ENCODE data around the gene NEDD4.
"Not testable (repeated sequence)": the region's sequence is repeated elsewhere in the genome, so short reads cannot be mapped to it uniquely, and the experiment has no call there.

NEDD4 gene

DNA sequence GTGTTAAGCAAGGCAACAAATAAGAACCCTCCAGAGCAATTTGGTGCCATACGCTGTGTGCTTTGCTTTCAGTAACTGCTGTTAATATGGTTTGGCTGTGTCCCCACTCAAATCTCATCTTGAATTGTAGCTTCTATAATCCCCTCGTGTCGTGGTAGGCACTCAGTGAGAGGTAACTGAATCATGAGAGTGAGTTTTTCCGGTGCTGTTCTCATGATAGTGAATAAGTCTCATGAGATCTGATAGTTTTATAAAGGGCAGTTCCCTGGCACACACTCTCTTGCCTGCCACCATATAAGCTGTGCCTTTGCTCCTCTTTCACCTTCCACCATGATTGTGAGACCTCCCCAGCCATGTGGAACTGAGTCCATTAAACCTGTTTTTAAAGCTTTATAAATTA, 125.1 kb downstream of the NEDD4 start:
- DNase-seq (ENCODE audit: low read depth, low spot score); H3K9me3 ChIP-seq (ENCODE audit: control insufficient read depth, insufficient read depth, low read length); H3K27me3 ChIP-seq (ENCODE audit: control insufficient read depth, insufficient read depth, low read length); H3K27ac ChIP-seq (ENCODE audit: low read length); H3K4me3 ChIP-seq (ENCODE audit: low read length); H3K4me1 ChIP-seq (ENCODE audit: control insufficient read depth, insufficient read depth, low read length); H3K36me3 ChIP-seq (ENCODE audit: control insufficient read depth, insufficient read depth, low read length): not testable (repeated sequence)
- no CpG with 5 or more reads among the region's 4 CpGs for WGBS (ENCODE audit: insufficient coverage, insufficient read length)

DNA sequence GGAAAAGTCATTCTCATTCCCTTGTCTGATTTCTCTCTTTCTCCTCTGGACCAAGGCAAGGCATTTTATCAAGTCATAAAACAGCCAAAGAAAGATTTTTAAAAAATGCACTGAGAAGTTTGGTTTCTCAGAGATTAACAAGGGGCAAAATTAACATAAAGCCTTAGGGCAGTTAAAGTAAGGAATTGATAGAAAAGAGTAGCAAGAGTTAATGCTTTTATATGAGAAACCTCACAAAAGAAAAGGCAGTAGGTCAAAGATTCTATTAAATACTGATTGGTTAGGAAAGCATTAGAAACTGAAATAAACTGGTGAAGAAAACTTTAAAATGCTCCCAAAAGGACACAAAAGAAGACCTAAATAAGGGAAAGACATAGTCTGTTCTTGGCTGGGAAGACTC, 129.5 kb downstream of the NEDD4 start:
- H3K27ac ChIP-seq (ENCODE audit: low read length), result no peak overlapping the region
- no peak for DNase-seq (ENCODE audit: low read depth, low spot score)
- H3K27me3 ChIP-seq (ENCODE audit: control insufficient read depth, insufficient read depth, low read length), result no peaks in the 10 kb centered on the region
- no peaks in the 10 kb centered on the region for H3K36me3 ChIP-seq (ENCODE audit: control insufficient read depth, insufficient read depth, low read length)
- no peaks in the 10 kb centered on the region for H3K4me1 ChIP-seq (ENCODE audit: control insufficient read depth, insufficient read depth, low read length)
- H3K4me3 ChIP-seq (ENCODE audit: low read length), result no peak overlapping the region
- H3K9me3 ChIP-seq (ENCODE audit: control insufficient read depth, insufficient read depth, low read length), result no peaks in the 10 kb centered on the region

DNA sequence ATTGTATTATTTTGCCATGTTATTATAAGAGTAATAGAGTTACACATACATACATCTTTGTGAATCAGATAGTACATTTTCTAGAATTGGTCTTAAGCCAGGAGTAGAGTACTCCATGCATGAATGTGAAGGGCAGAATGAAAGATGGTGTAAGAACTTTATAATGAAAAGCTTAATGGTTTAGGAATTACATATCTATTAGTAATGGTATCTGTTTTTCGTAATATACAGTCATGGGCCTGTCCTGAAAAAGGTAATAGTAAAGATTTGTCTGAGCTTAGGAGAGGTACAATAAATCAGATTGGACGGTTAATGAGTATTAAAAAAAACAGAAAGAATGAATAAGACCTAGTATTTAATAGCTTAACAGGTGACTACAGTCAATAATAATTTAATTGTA, 132.3 kb downstream of the NEDD4 start:
- no peak for DNase-seq (ENCODE audit: low read depth, low spot score)
- Histone ChIP-seq H3K9me3 (ENCODE audit: control insufficient read depth, insufficient read depth, low read length) (no peaks in the 10 kb centered on the region), H3K27ac (ENCODE audit: low read length) (no peak overlapping the region), H3K4me1 (ENCODE audit: control insufficient read depth, insufficient read depth, low read length) (no peaks in the 10 kb centered on the region), H3K4me3 (ENCODE audit: low read length) (no peak overlapping the region), H3K36me3 (ENCODE audit: control insufficient read depth, insufficient read depth, low read length) (no peaks in the 10 kb centered on the region), H3K27me3 (ENCODE audit: control insufficient read depth, insufficient read depth, low read length) (no peaks in the 10 kb centered on the region)
- no CpG with 5 or more reads among the region's 2 CpGs for WGBS (ENCODE audit: insufficient coverage, insufficient read length)

DNA sequence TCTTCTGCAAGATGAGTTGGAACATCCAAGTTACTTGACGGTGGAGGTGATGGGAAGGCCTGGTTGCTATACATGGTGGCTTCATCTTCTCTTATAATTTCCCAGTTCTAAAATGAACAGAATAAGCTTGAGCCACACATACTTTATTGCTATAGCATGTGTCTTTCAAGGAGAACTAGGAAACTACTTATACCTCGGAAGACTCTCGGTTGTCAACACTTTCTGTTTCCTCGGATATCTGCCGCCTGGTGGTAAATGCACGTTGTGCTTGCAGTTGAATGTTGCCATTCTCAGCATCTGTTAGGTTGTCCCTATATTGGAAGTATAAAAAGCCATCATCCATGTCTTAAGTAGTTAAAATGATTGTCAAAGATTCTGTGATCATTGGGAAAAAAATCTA, 132.9 kb downstream of the NEDD4 start:
- H3K27me3 ChIP-seq (ENCODE audit: control insufficient read depth, insufficient read depth, low read length), result no peaks in the 10 kb centered on the region
- no peaks in the 10 kb centered on the region for H3K4me1 ChIP-seq (ENCODE audit: control insufficient read depth, insufficient read depth, low read length)
- no peak for DNase-seq (ENCODE audit: low read depth, low spot score)
- H3K9me3 ChIP-seq (ENCODE audit: control insufficient read depth, insufficient read depth, low read length), result no peaks in the 10 kb centered on the region
- no peak overlapping the region for H3K27ac ChIP-seq (ENCODE audit: low read length)
- H3K36me3 ChIP-seq (ENCODE audit: control insufficient read depth, insufficient read depth, low read length), result no peaks in the 10 kb centered on the region
- no peak overlapping the region for H3K4me3 ChIP-seq (ENCODE audit: low read length)
- no CpG with 5 or more reads among the region's 6 CpGs for WGBS (ENCODE audit: insufficient coverage, insufficient read length)

- no CpG with 5 or more reads among the region's 1 CpG for WGBS (ENCODE audit: insufficient coverage, insufficient read length)
- Histone ChIP-seq H3K36me3 (ENCODE audit: control insufficient read depth, insufficient read depth, low read length) (no peaks in the 10 kb centered on the region), H3K4me3 (ENCODE audit: low read length) (no peak overlapping the region), H3K27ac (ENCODE audit: low read length) (no peak overlapping the region), H3K4me1 (ENCODE audit: control insufficient read depth, insufficient read depth, low read length) (no peaks in the 10 kb centered on the region), H3K9me3 (ENCODE audit: control insufficient read depth, insufficient read depth, low read length) (no peaks in the 10 kb centered on the region), H3K27me3 (ENCODE audit: control insufficient read depth, insufficient read depth, low read length) (no peaks in the 10 kb centered on the region)
- no peak for DNase-seq (ENCODE audit: low read depth, low spot score)
Observed at GRCh38 chr15:55859681-55860080, 133.7 kb downstream of the NEDD4 start.

DNA sequence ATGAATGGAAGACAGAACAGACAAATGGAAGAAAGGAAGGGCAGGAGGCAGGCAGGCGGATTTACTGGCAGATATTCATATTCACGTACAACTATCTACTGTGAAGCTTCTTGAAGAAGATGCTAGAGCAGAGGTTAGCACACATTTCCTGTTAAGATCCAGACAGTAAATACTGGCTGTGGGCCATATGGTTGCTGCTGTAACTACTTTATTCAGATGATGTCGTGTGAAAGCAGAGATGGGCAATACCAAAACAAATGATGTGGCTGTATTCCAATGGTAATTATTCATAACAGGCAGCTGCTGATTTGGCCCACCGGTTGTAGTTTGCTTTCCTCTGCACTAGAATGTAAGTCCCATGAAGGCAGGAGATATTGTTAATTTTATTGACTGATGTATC, 134.8 kb downstream of the NEDD4 start:
- Histone ChIP-seq H3K27me3 (ENCODE audit: control insufficient read depth, insufficient read depth, low read length) (no peaks in the 10 kb centered on the region), H3K4me1 (ENCODE audit: control insufficient read depth, insufficient read depth, low read length) (no peaks in the 10 kb centered on the region), H3K4me3 (ENCODE audit: low read length) (no peak overlapping the region), H3K27ac (ENCODE audit: low read length) (no peak overlapping the region), H3K9me3 (ENCODE audit: control insufficient read depth, insufficient read depth, low read length) (no peaks in the 10 kb centered on the region), H3K36me3 (ENCODE audit: control insufficient read depth, insufficient read depth, low read length) (no peaks in the 10 kb centered on the region)
- DNase-seq (ENCODE audit: low read depth, low spot score), result no peak
- no CpG with 5 or more reads among the region's 4 CpGs for WGBS (ENCODE audit: insufficient coverage, insufficient read length)

DNA sequence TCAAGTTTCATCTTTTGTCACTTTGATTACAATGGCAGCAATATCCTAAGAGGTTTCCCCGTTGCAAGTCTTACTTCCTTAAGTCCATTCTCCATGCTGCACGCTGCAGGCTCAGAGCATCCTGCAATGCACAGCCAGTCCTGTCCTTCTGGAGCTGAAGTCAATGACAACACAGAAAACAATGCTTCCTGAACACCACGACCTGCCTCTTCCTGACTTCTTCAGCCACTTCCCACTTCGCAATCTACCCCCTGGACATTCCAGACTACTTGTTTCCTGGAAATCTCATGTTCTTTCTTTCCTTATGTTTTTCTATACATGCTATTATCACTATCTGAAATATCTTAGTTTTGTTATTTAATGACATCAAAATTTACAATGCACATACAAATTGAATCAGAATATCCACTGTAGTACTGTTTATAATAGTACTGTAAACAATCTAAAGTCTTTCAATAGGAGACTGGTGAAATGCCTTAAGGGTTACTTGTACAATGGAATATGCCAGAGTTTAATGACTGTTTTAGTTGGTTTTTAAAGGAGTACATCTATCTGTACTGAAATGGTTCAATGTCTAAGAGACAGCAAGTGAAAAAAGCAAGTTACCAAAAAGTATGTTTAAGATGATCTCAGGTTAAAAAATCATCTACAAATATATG, 136.8 kb downstream of the NEDD4 start:
- DNase-seq (ENCODE audit: low read depth, low spot score), result no peak
- no peak overlapping the region for H3K27ac ChIP-seq (ENCODE audit: low read length)
- no peaks in the 10 kb centered on the region for H3K36me3 ChIP-seq (ENCODE audit: control insufficient read depth, insufficient read depth, low read length)
- H3K9me3 ChIP-seq (ENCODE audit: control insufficient read depth, insufficient read depth, low read length), result no peaks in the 10 kb centered on the region
- no CpG with 5 or more reads among the region's 4 CpGs for whole genome bisulfite sequencing (ENCODE audit: insufficient coverage, insufficient read length)
- H3K4me3 ChIP-seq (ENCODE audit: low read length), result no peak overlapping the region
- no peaks in the 10 kb centered on the region for H3K27me3 ChIP-seq (ENCODE audit: control insufficient read depth, insufficient read depth, low read length)
- no peaks in the 10 kb centered on the region for H3K4me1 ChIP-seq (ENCODE audit: control insufficient read depth, insufficient read depth, low read length)

GRCh38 chr15:55853134-55853533, 140.3 kb downstream of the NEDD4 start:
- no peaks in the 10 kb centered on the region for H3K36me3 ChIP-seq (ENCODE audit: control insufficient read depth, insufficient read depth, low read length)
- H3K4me3 ChIP-seq (ENCODE audit: low read length), result no peak overlapping the region
- H3K4me1 ChIP-seq (ENCODE audit: control insufficient read depth, insufficient read depth, low read length), result no peaks in the 10 kb centered on the region
- no CpG with 5 or more reads among the region's 4 CpGs for WGBS (ENCODE audit: insufficient coverage, insufficient read length)
- H3K27ac ChIP-seq (ENCODE audit: low read length), result no peak overlapping the region
- no peak for DNase-seq (ENCODE audit: low read depth, low spot score)
- H3K27me3 ChIP-seq (ENCODE audit: control insufficient read depth, insufficient read depth, low read length), result no peaks in the 10 kb centered on the region
- no peaks in the 10 kb centered on the region for H3K9me3 ChIP-seq (ENCODE audit: control insufficient read depth, insufficient read depth, low read length)

- Histone ChIP-seq H3K36me3 (ENCODE audit: control insufficient read depth, insufficient read depth, low read length) (no peaks in the 10 kb centered on the region), H3K4me3 (ENCODE audit: low read length) (no peak overlapping the region), H3K27ac (ENCODE audit: low read length) (no peak overlapping the region), H3K9me3 (ENCODE audit: control insufficient read depth, insufficient read depth, low read length) (no peaks in the 10 kb centered on the region), H3K4me1 (ENCODE audit: control insufficient read depth, insufficient read depth, low read length) (no peaks in the 10 kb centered on the region), H3K27me3 (ENCODE audit: control insufficient read depth, insufficient read depth, low read length) (no peaks in the 10 kb centered on the region)
- DNase-seq (ENCODE audit: low read depth, low spot score), result peak; percentile 60
- no CpG with 5 or more reads among the region's 5 CpGs for WGBS (ENCODE audit: insufficient coverage, insufficient read length)
Observed at GRCh38 chr15:55846116-55846707, 147.2 kb downstream of the NEDD4 start.

- no CpG with 5 or more reads among the region's 4 CpGs for WGBS (ENCODE audit: insufficient coverage, insufficient read length)
- H3K27ac ChIP-seq (ENCODE audit: low read length); DNase-seq (ENCODE audit: low read depth, low spot score); H3K27me3 ChIP-seq (ENCODE audit: control insufficient read depth, insufficient read depth, low read length); H3K4me1 ChIP-seq (ENCODE audit: control insufficient read depth, insufficient read depth, low read length); H3K36me3 ChIP-seq (ENCODE audit: control insufficient read depth, insufficient read depth, low read length); H3K4me3 ChIP-seq (ENCODE audit: low read length); H3K9me3 ChIP-seq (ENCODE audit: control insufficient read depth, insufficient read depth, low read length): not testable (repeated sequence)
Observed at GRCh38 chr15:55842897-55843296, 150.5 kb downstream of the NEDD4 start.

DNA sequence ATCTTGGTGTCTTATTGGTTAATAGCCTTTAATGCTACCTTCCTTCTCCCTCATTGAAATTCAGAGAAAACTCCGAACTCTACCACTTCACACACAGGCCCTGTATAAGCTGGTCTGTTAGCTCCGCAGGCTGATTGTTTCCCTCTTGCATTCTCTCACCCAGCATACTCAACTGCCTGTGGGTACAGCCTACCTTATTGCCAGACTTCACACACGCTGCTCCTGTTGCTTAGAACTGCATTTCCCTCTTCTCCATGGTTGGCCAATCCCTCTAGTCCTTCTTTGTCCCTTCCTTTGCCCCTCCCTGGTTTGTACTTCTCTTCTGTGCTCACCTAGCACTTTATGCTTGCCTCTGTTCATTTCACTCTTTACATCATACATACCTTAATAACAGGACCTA, 157.5 kb downstream of the NEDD4 start:
- H3K4me1 ChIP-seq (ENCODE audit: control insufficient read depth, insufficient read depth, low read length), result no peaks in the 10 kb centered on the region
- no peak overlapping the region for H3K4me3 ChIP-seq (ENCODE audit: low read length)
- no peaks in the 10 kb centered on the region for H3K36me3 ChIP-seq (ENCODE audit: control insufficient read depth, insufficient read depth, low read length)
- H3K9me3 ChIP-seq (ENCODE audit: control insufficient read depth, insufficient read depth, low read length), result no peaks in the 10 kb centered on the region
- no peaks in the 10 kb centered on the region for H3K27me3 ChIP-seq (ENCODE audit: control insufficient read depth, insufficient read depth, low read length)
- no peak for DNase-seq (ENCODE audit: low read depth, low spot score)
- WGBS (ENCODE audit: insufficient coverage, insufficient read length), result no CpG with 5 or more reads among the region's 3 CpGs
- H3K27ac ChIP-seq (ENCODE audit: low read length), result no peak overlapping the region

Data from iPS DF 6.9 (cell line).